ENCODE measurements around the gene TRAPPC10.

GRCh38 chr21:44079846-44080245 is 67.7 kb downstream of the TRAPPC10 start:
- TF ChIP-seq, protein P1, sequence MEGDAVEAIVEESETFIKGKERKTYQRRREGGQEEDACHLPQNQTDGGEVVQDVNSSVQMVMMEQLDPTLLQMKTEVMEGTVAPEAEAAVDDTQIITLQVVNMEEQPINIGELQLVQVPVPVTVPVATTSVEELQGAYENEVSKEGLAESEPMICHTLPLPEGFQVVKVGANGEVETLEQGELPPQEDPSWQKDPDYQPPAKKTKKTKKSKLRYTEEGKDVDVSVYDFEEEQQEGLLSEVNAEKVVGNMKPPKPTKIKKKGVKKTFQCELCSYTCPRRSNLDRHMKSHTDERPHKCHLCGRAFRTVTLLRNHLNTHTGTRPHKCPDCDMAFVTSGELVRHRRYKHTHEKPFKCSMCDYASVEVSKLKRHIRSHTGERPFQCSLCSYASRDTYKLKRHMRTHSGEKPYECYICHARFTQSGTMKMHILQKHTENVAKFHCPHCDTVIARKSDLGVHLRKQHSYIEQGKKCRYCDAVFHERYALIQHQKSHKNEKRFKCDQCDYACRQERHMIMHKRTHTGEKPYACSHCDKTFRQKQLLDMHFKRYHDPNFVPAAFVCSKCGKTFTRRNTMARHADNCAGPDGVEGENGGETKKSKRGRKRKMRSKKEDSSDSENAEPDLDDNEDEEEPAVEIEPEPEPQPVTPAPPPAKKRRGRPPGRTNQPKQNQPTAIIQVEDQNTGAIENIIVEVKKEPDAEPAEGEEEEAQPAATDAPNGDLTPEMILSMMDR (IDR thresholded peaks at IDR 0.05; ENCODE audit: control extremely low read depth in 1 of 3, insufficient read depth in 1 of 3, low read depth in 1 of 3, low read length in 3 of 3) = no peak
- TF ChIP-seq CEBPB (IDR thresholded peaks at IDR 0.05; ENCODE audit: low read depth, low read length) (no peak), POLR2AphosphoS5 (IDR thresholded peaks at IDR 0.05; ENCODE audit: low read depth, low read length) (no peak), EZH2 (IDR thresholded peaks at IDR 0.05; ENCODE audit: low read depth, low read length, severe bottlenecking) (no peak), ZNF274 (IDR thresholded peaks at IDR 0.05; ENCODE audit: borderline replicate concordance, extremely low read depth, low read length) (no peak), EP300 (IDR thresholded peaks at IDR 0.05; ENCODE audit: borderline replicate concordance in 1 of 2, low read depth in 2 of 2, low read length in 2 of 2) (no peak), TBP (IDR thresholded peaks at IDR 0.05; ENCODE audit: low read depth, low read length) (no peak), POLR2A (IDR thresholded peaks at IDR 0.05; ENCODE audit: control extremely low read depth in 1 of 2, low read depth in 2 of 2, low read length in 2 of 2) (no peak)
